Natural killer cell (primary cell): ENCODE data around the gene PPP1R36. TPM values are rescaled to one million over a fixed set of nuclear protein-coding genes. Genes with fewer than 3 reads are reported as not detected.

Experiments used
- ATAC-seq, 3 donors: fragments of 150-1000 bp in 2 of 3; fragments of 200-7000 bp in 1 of 3; cut with Tn5 transposase; 1 replicate in 1 of 3; 2 replicates in 2 of 3; pipeline ENCODE4 v1.10.0; 2021; ENCODE audit warnings: mild to moderate bottlenecking in 2 of 3, moderate library complexity in 2 of 3
- DNase-seq, 2 donors: peaks; one replicate each; pipeline versions ENCODE4 v3.0.0 to v3.0.0-alpha.2; 2013 to 2021; ENCODE audit warnings: mixed read lengths in 1 of 2
- H3K27ac ChIP-seq: one replicate; pipeline ENCODE4 v1.5.1; 2013; ENCODE audit warnings: mild to moderate bottlenecking, low read length
- H3K27me3 ChIP-seq: one replicate; pipeline ENCODE4 v1.6.1; 2013; ENCODE audit warnings: low read length; ENCODE audit not compliant: control insufficient read depth, insufficient read depth
- H3K36me3 ChIP-seq: one replicate; pipeline ENCODE4 v1.6.1; 2013; ENCODE audit warnings: low read length; ENCODE audit not compliant: control insufficient read depth, insufficient read depth
- H3K4me1 ChIP-seq: one replicate; pipeline ENCODE4 v1.6.1; 2013; ENCODE audit warnings: low read length; ENCODE audit not compliant: control insufficient read depth, insufficient read depth
- H3K4me3 ChIP-seq: one replicate; pipeline ENCODE4 v1.5.1; 2013; ENCODE audit warnings: low read length
- H3K9me3 ChIP-seq: one replicate; pipeline ENCODE4 v1.6.1; 2013; ENCODE audit warnings: low read length; ENCODE audit not compliant: control insufficient read depth, insufficient read depth
- H3K27ac Mint-ChIP-seq, 2 donors: one replicate each; pipeline ENCODE4 v1.8.0; 2022; ENCODE audit warnings: mild to moderate bottlenecking in 2 of 2, mixed read lengths in 2 of 2, moderate library complexity in 1 of 2
- H3K27me3 Mint-ChIP-seq, 2 donors: one replicate each; pipeline ENCODE4 v1.8.0; 2022; ENCODE audit warnings: low read depth in 2 of 2, mixed read lengths in 2 of 2
- H3K36me3 Mint-ChIP-seq: one replicate; pipeline ENCODE4 v1.8.0; 2022; ENCODE audit warnings: mixed read lengths
- H3K4me1 Mint-ChIP-seq, 2 donors: one replicate each; pipeline ENCODE4 v1.8.0; 2022; ENCODE audit warnings: mixed read lengths in 2 of 2
- H3K4me3 Mint-ChIP-seq: one replicate; pipeline ENCODE4 v1.8.0; 2022; ENCODE audit warnings: mild to moderate bottlenecking, moderate library complexity, mixed read lengths
- H3K9me3 Mint-ChIP-seq, 2 donors: one replicate each; pipeline ENCODE4 v1.8.0; 2022; ENCODE audit warnings: mixed read lengths in 2 of 2
- WGBS: methylation state at CpG from one replicate; pipeline ENCODE4 v1.1.7; 2013; ENCODE audit warnings: missing lambda C conversion rate; ENCODE audit not compliant: insufficient coverage; 5-methylcytosine and 5-hydroxymethylcytosine counted together
- intact Hi-C: fragments of 100-400 bp; cut with micrococcal nuclease; formaldehyde crosslinking; loops from one replicate; pipeline ENCODE4 v1.14.2; 2022
- total RNA-seq, 4 donors: library from RNA; stranded (reverse); fragments of 120-200 nt in 1 of 4; gene quantifications; one replicate each; pipeline versions ENCODE4 v1.2.3 to v1.2.4, GENCODE V29; 2013 to 2022
- TF ChIP-seq, protein P1 (sequence below): fragments of 200-600 bp; IDR thresholded peaks from one replicate; pipeline ENCODE4 v1.8.0; 2022; ENCODE audit warnings: antibody characterized with exemption

The PPP1R36 gene
- total RNA-seq, 3 donors from 2014 or later (not counting 1 experiment from before 2014, with no cell fraction given), result 0.60 to 1.2 (median 1.0) TPM

DNA sequence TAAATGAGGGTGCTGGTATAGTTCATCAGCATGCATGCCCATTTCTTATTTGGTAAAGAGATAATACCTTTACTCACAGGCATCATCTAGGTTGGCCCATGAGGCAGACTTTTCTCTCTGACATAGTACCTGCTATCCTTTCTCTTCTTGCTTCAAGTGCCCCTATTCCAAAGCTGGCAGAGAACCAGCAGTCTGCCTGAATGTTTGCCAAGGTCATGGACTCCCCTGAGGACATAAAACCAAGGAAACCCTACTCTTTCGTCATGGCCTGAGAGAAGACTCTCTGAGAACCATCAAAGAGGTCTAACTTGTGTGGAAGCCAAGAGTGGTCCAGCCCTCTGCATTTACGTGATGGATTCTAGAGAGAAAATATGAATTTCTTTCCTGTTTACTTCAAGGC lies 11.9 kb downstream of the PPP1R36 start:
- H3K4me1 Mint-ChIP-seq, result peaks cover 0 to 6% of the 10 kb centered on the region in 2 donors
- no peaks in the 10 kb centered on the region for H3K36me3 ChIP-seq
- no peak overlapping the region for H3K4me3 Mint-ChIP-seq
- no peaks in the 10 kb centered on the region for H3K9me3 Mint-ChIP-seq
- no peaks in the 10 kb centered on the region for H3K9me3 ChIP-seq
- 92% methylated on average over 2 of the region's 2 CpGs for WGBS
- H3K27me3 Mint-ChIP-seq, result peaks cover 0 to 2% of the 10 kb centered on the region in 2 donors
- TF ChIP-seq, protein P1, sequence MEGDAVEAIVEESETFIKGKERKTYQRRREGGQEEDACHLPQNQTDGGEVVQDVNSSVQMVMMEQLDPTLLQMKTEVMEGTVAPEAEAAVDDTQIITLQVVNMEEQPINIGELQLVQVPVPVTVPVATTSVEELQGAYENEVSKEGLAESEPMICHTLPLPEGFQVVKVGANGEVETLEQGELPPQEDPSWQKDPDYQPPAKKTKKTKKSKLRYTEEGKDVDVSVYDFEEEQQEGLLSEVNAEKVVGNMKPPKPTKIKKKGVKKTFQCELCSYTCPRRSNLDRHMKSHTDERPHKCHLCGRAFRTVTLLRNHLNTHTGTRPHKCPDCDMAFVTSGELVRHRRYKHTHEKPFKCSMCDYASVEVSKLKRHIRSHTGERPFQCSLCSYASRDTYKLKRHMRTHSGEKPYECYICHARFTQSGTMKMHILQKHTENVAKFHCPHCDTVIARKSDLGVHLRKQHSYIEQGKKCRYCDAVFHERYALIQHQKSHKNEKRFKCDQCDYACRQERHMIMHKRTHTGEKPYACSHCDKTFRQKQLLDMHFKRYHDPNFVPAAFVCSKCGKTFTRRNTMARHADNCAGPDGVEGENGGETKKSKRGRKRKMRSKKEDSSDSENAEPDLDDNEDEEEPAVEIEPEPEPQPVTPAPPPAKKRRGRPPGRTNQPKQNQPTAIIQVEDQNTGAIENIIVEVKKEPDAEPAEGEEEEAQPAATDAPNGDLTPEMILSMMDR, result no peak
- no peak for ATAC-seq
- H3K4me1 ChIP-seq, result no peaks in the 10 kb centered on the region
- H3K27ac ChIP-seq, result no peak overlapping the region
- H3K36me3 Mint-ChIP-seq, result no peaks in the 10 kb centered on the region
- intact Hi-C loops, result no loop called here
- no peak for DNase-seq
- no peak overlapping the region for H3K4me3 ChIP-seq
- no peaks in the 10 kb centered on the region for H3K27me3 ChIP-seq
- H3K27ac Mint-ChIP-seq, result no peak overlapping the region

DNA sequence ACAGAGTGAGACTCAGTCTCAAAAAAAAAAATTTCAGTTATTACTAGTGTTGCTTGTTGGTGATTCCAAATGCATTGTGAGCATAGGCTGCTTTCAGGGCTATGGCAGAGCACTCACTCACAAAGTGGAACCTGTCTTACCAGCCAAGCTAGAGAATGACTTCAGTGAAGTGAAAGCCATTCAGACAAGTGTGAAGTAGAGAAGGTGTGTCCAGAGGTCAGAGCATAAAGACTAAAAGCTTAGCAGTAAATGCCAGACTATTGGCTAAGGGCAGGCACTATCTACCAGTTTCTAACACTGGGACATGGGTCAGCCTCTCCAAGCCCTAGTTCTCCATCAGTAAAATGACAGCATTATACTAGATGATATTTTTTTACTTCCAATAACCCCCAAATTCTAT lies 12.7 kb downstream of the PPP1R36 start:
- DNase-seq (no peak), ATAC-seq (no peak)
- Histone ChIP-seq H3K27ac (no peak overlapping the region), H3K4me3 (no peak overlapping the region), H3K27me3 (no peaks in the 10 kb centered on the region), H3K9me3 (no peaks in the 10 kb centered on the region), H3K4me1 (no peaks in the 10 kb centered on the region), H3K36me3 (no peaks in the 10 kb centered on the region)
- Mint-ChIP-seq H3K4me3 (no peak overlapping the region), H3K27me3 (peaks cover 0 to 2% of the 10 kb centered on the region in 2 donors), H3K27ac (no peak overlapping the region), H3K4me1 (peaks cover 0 to 6% of the 10 kb centered on the region in 2 donors), H3K9me3 (no peaks in the 10 kb centered on the region), H3K36me3 (no peaks in the 10 kb centered on the region)
- TF ChIP-seq, protein P1, result no peak
- intact Hi-C loops, result no loop called here

DNA sequence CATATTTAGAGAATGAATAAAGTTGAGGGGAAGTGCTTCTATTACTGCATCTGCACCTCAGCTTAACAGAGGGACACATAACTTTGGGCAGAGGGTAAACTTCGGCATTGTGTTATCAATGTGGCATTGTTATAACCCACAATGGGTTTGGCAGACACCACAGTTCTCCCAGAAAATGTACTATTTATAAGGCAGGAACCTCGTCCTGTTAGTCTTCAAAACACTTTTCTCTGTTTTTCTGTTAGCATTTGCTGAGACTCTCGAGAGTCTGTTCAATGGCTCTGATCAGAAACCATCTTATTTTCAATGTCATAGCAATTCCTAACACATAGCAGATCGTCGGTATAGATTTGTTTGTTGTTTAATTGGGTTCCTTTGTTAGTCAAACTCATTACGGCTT lies 13.9 kb downstream of the PPP1R36 start:
- 80% methylated on average over 6 of the region's 6 CpGs for whole genome bisulfite sequencing
- peaks cover 0 to 6% of the 10 kb centered on the region in 2 donors for H3K4me1 Mint-ChIP-seq
- intact Hi-C loops, result no loop called here

More for the DNA sequence above, 13.9 kb downstream of the PPP1R36 start:
- no peak overlapping the region for H3K27ac ChIP-seq
- TF ChIP-seq, protein P1, result no peak
- peaks cover 0 to 2% of the 10 kb centered on the region in 2 donors for H3K27me3 Mint-ChIP-seq
- no peaks in the 10 kb centered on the region for H3K9me3 ChIP-seq
- H3K27me3 ChIP-seq, result no peaks in the 10 kb centered on the region
- DNase-seq (no peak), ATAC-seq (no peak)
- H3K36me3 ChIP-seq, result no peaks in the 10 kb centered on the region
- no peak overlapping the region for H3K27ac Mint-ChIP-seq
- H3K9me3 Mint-ChIP-seq, result no peaks in the 10 kb centered on the region
- no peak overlapping the region for H3K4me3 ChIP-seq
- no peaks in the 10 kb centered on the region for H3K4me1 ChIP-seq
- no peaks in the 10 kb centered on the region for H3K36me3 Mint-ChIP-seq
- no peak overlapping the region for H3K4me3 Mint-ChIP-seq
